HT1080 (cell line): ENCODE results near the gene RNF214. TPM values are rescaled to one million over a fixed set of nuclear protein-coding genes. Genes with fewer than 3 reads are reported as not detected.
"Not testable (repeated sequence)": the region's sequence is repeated elsewhere in the genome, so short reads cannot be mapped to it uniquely, and the experiment has no call there.

ENCODE experiments used
- DNase-seq: peaks from one replicate; pipeline ENCODE4 v3.0.0-alpha.2; 2015; ENCODE audit warnings: low read depth
- polyA plus RNA-seq, 2 experiments: library from polyadenylated mRNA; depleted of rRNA; stranded (reverse); fragments of >200 nt; gene quantifications; 2 replicates each; pipeline ENCODE4 v1.2.3, GENCODE V29; 2015
- total RNA-seq: library from RNA; depleted of rRNA; stranded (reverse); fragments of >200 nt; shearing (Covaris generic); gene quantifications from 2 replicates; pipeline ENCODE4 v1.2.3, GENCODE V29; 2014; rRNA removed

Gene RNF214
- total RNA-seq: 7.5 and 9.3 TPM in 2 replicates
- 13.8 and 15.5 TPM in 2 replicates for polyA plus RNA-seq (2015; cell fraction: cytosol; rRNA removed)
- 24.4 and 28.0 TPM in 2 replicates for polyA plus RNA-seq (2015; cell fraction: nucleus; rRNA removed)

DNA sequence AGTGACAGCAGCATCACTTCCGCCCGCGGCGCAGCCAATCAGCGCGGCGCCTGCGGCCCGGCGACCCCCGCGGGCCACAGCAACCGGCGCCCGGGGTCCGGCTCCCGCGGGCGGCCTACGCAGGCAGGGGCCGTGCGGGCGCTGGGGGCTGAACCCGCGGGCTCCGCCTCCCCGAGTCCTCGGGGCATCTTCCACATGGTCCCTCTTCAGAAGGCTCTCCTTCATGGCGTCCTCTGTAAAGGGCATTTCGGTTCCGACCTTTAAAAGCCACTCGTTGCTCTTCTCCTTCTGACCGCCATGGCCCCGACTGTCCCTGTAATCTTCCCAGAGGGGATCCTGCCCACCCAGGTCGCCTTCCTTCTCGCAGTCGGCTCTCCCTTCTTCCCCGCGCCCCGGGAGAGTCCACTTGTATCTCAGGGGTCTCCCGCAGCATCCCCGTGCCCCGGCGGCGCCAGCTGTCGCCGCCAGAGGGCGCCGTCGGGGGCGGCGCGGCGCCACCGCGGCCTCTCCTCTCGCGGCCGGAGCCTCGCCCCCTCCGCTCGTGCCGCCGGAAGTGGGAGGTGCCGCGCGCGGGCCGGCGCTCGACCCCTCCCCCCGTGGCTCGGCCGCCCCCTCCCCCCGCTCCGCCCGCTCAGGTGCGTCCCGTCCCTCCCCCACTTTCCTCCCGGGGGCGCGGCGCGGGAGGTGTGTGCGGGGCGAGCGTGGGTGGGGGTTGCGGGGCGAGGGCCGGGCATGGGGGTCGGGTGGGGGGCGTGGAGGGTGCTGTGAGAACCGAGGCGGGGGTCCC lies at the start of gene RNF214:
TSS of gene RNF214 (plus strand) at position 580 of the 787 bp plus-strand sequence. CDS start 1,602 bp downstream, outside the sequence.
- peak; percentile 73 for DNase-seq

GRCh38 chr11:117183178-117183577 lies 49.3 kb upstream of the RNF214 start:
- DNase-seq: not testable (repeated sequence)

DNA sequence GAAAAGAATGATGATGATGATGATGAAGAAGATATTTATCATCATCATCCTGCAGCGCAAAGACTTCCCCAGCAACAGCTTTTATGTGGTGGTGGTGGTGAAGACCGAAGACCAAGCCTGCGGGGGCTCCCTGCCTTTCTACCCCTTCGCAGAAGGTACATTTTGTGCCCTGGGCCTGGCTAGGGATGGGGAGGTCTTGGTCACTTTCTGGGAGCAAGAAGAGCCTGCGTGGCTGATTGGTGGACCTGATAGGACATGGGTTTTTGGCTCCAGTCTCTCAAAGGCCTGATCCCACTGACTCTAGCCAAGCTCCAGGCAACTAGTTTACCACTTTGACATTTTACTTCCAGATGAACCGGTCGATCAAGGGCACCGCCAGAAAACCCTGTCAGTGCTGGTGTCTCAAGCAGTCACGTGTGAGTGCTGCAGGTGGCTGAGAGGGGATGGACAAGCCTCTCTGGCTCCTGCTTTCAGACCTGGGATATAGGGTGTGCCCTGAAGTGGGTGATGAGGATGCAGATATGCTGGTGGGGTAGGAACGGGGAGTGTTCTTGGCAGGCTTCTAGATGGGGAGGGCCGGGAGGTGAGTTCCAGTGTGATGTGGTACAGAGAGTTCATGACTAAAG lies 48.6 kb upstream of the RNF214 start:
- no peak for DNase-seq

GRCh38 chr11:117185736-117186430 lies 46.6 kb upstream of the RNF214 start:
- no peak for DNase-seq

- DNase-seq: no peak
Observed at GRCh38 chr11:117186431-117186761, 46.1 kb upstream of the RNF214 start.

DNA sequence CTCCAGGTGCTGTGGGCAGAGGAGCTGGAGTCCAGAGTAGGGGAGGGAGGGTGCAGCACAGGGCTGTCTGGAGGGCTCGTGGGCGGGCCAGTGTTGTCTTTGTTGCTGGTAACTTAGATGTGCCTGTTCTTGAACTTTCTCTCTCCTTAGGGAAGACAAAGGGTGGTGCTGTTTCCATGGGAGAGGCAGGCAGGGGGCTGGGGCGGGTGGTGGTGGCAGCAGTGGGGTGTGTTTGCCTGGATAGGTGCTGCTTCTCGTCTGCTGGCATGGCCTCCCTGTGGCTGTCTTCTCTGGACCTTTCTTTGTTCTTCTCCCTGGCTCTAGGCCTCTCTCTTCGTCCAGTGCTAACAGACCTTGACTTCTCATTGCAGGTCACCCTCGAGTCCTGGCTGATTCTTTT lies 45.5 kb upstream of the RNF214 start:
- DNase-seq: no peak

DNA sequence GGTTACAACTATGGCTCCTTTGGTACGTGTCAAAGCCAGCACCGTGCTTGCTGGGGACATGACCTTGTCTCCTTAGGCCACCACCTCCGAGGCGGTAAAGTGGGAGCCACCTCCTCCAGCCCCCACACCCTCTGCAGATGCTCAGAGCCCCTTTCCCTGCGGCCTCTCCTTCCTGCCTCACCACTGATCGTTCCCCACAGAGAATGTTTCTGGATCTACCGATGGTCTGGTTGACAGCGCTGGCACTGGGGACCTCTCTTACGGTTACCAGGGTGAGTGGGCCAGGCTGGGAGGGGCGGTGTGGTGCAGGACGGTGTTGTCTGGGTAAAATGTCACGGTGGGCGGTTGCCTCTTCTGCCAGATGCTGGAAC lies 45.1 kb upstream of the RNF214 start:
- DNase-seq: no peak

GRCh38 chr11:117187799-117188481 lies 44.5 kb upstream of the RNF214 start:
- no peak for DNase-seq

- DNase-seq: no peak
Observed at GRCh38 chr11:117188620-117189081, 43.8 kb upstream of the RNF214 start.

GRCh38 chr11:117189191-117189940 lies 43.1 kb upstream of the RNF214 start:
- no peak for DNase-seq

- DNase-seq: no peak
Observed at GRCh38 chr11:117189941-117190544, 42.4 kb upstream of the RNF214 start.

GRCh38 chr11:117191680-117192400 lies 40.6 kb upstream of the RNF214 start:
- no peak for DNase-seq

DNA sequence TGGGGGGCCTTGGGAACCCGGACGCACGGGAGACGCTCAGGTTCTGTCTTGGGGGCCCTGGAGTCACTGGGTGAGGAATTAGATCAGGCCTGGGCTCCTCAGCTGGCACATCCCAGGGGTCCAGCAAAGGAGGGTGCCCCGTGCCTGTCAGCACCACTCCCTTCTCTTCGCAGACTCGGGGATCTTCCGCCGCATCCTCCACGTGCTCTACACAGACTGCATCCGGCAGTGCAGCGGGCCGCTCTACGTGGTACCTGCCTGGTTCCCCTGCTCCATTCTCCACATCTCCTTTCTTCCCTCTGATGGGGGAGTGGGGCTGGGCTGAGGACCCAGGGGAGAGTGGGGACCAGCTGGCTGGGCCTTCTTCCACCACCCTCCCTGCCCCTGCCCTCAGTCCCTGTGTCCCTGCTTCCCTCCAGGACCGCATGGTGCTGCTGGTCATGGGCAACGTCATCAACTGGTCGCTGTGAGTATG lies 40.0 kb upstream of the RNF214 start:
- DNase-seq: no peak

DNA sequence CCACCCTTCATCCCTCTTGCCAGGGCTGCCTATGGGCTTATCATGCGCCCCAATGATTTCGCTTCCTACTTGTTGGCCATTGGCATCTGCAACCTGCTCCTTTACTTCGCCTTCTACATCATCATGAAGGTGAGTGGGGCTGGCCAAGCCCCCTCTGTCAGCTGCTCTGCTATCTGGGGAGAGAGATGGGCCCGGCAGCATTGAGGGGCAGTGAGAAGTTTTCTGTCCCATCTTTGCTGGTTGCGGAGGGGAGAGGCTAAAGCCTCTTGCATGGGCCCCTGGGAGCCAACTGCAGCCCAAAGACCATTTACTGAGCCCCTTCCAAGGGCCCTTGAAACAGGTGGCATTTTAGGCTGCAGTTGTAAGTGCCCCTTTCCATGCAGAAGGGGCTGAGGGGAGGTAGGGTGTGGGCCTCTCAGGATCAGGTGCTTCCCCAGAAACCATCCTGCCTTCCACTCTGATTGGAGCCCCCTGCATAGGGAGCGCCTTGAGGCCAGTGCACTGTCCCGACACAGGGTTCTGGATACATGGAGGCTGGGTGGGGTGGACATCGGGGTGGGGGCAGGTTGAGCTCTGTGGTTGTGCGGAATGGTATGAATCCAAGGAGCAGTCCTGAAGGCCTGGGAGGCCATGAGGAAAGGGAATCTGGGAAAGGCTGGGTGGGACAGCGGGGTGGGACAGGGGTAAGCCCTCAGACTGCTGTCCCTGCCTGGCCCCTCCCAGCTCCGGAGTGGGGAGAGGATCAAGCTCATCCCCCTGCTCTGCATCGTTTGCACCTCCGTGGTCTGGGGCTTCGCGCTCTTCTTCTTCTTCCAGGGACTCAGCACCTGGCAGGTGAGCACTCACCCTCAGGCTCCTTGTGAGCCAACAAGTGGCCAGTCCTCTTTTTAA lies 39.1 kb upstream of the RNF214 start:
- DNase-seq: no peak

GRCh38 chr11:117194267-117194666 lies 38.2 kb upstream of the RNF214 start:
- no peak for DNase-seq

DNA sequence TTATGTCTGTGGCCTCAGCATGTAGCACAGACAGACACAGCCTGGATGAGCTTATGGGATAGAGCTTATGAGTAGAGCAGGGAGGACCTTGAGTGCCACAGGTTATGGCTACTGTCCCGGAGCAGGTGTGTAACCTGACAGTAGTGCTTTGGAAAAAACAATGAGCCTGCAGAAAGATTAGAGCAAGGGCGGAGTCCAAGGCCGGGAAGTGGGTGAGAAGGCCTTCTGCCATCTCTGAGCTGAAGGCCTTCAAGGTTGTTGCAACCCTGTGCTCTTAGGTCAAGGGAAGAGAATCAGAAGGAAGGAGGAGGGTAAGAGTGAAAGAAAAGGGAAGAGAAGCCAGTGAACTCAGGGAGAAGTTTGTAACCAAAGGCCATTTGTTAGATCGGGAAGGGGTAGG lies 37.2 kb upstream of the RNF214 start:
- DNase-seq: no peak

DNA sequence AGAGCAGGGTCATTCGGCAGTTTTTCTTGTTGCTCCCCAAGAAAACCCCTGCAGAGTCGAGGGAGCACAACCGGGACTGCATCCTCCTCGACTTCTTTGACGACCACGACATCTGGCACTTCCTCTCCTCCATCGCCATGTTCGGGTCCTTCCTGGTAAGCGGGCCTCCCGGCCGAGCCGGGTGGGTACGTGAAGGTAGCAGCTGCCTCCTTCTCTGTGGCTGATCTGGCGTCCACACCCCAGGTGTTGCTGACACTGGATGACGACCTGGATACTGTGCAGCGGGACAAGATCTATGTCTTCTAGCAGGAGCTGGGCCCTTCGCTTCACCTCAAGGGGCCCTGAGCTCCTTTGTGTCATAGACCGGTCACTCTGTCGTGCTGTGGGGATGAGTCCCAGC lies 36.7 kb upstream of the RNF214 start:
- DNase-seq: no peak

- DNase-seq: no peak
Observed at GRCh38 chr11:117197006-117197405, 35.5 kb upstream of the RNF214 start.
